Measurements from ENCODE around the gene ACO1. TPM values are rescaled to one million over a fixed set of nuclear protein-coding genes. Genes with fewer than 3 reads are reported as not detected.

The ACO1 gene
- total RNA-seq, 4 donors from 2014 or later: 33.7 to 62.4 (median 45.4) TPM

DNA sequence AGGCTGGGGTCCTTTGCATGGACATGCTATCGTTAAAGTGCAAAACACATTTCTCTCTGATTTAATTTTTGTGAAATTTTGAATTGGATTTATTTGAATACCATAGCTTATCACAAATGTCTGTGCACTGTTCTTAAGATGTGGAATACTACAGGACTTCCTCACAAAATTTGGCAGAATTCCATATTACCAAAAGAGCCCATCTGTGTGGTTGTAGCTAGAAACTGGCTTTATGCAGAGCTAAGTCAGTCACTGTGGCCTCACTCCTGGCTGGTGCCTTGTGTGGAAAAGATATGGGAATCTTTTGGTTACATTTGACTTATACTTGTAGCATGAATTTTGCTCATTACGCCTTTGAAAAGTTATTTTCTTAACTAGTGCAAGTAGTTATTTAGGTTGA lies 35.5 kb downstream of the ACO1 start:
- H3K36me3 ChIP-seq: peaks cover 0 to 96% (median 3%) of the 10 kb centered on the region in 3 donors

DNA sequence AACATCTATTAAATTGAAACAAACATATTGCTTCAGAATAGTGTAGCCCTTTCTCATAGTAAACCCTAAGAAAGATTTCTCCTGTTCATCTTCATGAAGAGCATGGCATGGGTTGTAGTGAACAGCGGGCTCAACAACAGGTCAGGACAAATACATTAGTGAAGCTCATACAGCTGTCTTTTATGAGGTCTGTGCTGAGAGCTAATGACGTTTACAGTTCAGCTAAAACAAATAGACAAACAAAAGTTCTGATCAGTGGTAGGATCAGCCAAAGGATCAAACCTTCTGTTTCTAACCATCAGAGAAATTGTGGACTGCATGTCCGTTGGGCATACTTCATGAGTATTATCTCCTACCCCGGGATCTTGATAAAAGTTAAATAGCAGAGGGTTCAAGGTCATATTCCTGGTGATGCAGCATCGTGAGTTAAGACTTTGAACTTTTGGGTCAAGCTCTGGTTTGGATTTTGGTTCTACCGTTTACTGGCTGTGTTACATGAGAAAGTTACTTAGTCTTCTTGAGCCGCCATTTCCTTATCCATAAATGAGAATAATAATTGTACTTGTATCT lies 37.9 kb downstream of the ACO1 start:
- Histone ChIP-seq H3K4me1 (peaks cover 0 to 16% (median 6%) of the 10 kb centered on the region in 4 donors), H3K27ac (no peak overlapping the region), H3K27me3 (no peaks in the 10 kb centered on the region), H3K36me3 (peaks cover 0 to 91% (median 3%) of the 10 kb centered on the region in 3 donors), H3K9me3 (no peaks in the 10 kb centered on the region), H3K4me3 (no peak overlapping the region)
- 88% methylated on average over 7 of the region's 7 CpGs for WGBS, 2 donors
- TF ChIP-seq CTCF (IDR thresholded peaks at IDR 0.05): no peak
- TF ChIP-seq POLR2A (IDR thresholded peaks at IDR 0.05): no peak
- TF ChIP-seq EP300 (IDR thresholded peaks at IDR 0.05): no peak
- no peak for DNase-seq (ENCODE audit: low spot score in 2 of 2)

More for the DNA sequence above, 35.5 kb downstream of the ACO1 start:
- TF ChIP-seq POLR2A (IDR thresholded peaks at IDR 0.05) (no peak), EP300 (IDR thresholded peaks at IDR 0.05) (no peak), CTCF (IDR thresholded peaks at IDR 0.05) (no peak)
- 96 to 99% methylated on average over 2 of the region's 2 CpGs for WGBS, 2 donors
- DNase-seq (ENCODE audit: low spot score in 2 of 2): no peak
- no peaks in the 10 kb centered on the region for H3K9me3 ChIP-seq
- H3K4me1 ChIP-seq: no peaks in the 10 kb centered on the region
- H3K4me3 ChIP-seq: no peak overlapping the region
- no peaks in the 10 kb centered on the region for H3K27me3 ChIP-seq
- H3K27ac ChIP-seq: no peak overlapping the region

- Histone ChIP-seq H3K9me3 (no peaks in the 10 kb centered on the region), H3K4me3 (no peak overlapping the region), H3K27ac (no peak overlapping the region), H3K27me3 (no peaks in the 10 kb centered on the region), H3K4me1 (peaks cover 0 to 17% (median 7%) of the 10 kb centered on the region in 4 donors), H3K36me3 (peaks cover 0 to 89% (median 3%) of the 10 kb centered on the region in 3 donors)
- no peak for TF ChIP-seq POLR2A (IDR thresholded peaks at IDR 0.05)
- no peak for TF ChIP-seq EP300 (IDR thresholded peaks at IDR 0.05)
- TF ChIP-seq CTCF (IDR thresholded peaks at IDR 0.05): no peak
- no peak for DNase-seq (ENCODE audit: low spot score in 2 of 2)
- 89 to 92% methylated on average over 4 of the region's 4 CpGs for WGBS, 2 donors
These were observed 38.9 kb downstream of the ACO1 start for GRCh38 chr9:32423371-32423770.

DNA sequence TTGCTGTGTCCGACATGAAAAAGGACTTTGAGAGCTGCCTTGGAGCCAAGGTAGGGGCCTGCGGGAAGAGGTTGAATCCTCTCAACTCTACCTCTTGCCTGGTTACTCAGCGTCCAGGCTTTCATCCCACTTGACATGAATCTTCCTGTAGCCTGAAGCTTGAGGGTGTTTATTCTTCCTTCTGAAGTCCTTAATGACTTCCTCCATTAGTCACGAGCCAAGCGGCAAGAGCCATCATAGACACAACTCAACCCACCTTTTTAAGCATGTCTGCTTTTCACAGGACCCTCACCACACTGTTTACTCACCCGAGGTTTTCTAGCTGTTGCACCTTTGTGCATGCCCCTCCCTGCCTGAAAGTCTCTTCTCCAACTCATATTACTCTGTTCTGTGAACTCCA lies 40.2 kb downstream of the ACO1 start:
- DNase-seq (ENCODE audit: low spot score in 2 of 2): no peak
- Histone ChIP-seq H3K27ac (no peak overlapping the region), H3K36me3 (peaks cover 0 to 87% (median 0%) of the 10 kb centered on the region in 3 donors), H3K27me3 (no peaks in the 10 kb centered on the region), H3K4me1 (peaks cover 0 to 17% (median 7%) of the 10 kb centered on the region in 4 donors), H3K4me3 (no peak overlapping the region), H3K9me3 (no peaks in the 10 kb centered on the region)
- TF ChIP-seq EP300 (IDR thresholded peaks at IDR 0.05) (no peak), POLR2A (IDR thresholded peaks at IDR 0.05) (no peak), CTCF (IDR thresholded peaks at IDR 0.05) (no peak)
- WGBS, 2 donors: 77 to 86% methylated on average over 6 of the region's 6 CpGs

DNA sequence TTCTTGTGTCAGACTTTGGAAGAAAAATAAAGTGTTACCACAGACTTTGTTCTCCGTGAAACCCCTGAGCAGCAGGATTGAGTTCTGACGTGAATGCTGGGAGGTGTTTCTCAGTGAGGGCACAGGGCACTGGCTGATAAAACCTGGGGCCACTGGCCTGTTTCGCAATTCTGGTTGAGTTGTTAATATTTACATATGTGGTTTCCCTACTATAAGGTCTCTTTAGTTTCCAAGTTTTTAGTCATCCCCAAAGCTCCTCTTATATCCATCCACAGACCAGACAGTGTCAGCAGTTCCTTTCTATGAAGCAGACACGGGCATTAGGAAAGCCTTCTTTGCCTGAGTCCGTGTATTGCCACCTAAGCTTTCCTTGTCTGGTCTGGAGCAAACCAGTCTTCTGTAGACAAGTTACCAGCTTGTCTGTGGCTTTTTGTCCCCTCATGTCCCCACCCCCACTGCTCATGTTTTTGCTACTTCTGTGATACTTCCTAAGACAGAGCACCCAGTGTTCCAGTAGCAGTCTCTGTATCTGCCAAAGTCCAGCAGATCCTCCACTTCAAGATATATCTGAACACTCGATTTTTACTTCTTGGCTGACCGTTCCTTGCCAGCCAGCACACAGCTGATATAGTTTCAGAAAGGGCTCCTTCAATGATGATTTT lies 42.0 kb downstream of the ACO1 start:
- peaks cover 0 to 75% (median 0%) of the 10 kb centered on the region in 3 donors for H3K36me3 ChIP-seq
- H3K9me3 ChIP-seq: no peaks in the 10 kb centered on the region
- peak overlapping the region; percentile 30 to 74 (median 46) for H3K27ac ChIP-seq
- H3K27me3 ChIP-seq: no peaks in the 10 kb centered on the region
- WGBS, 2 donors: 38 to 47% methylated on average over 7 of the region's 7 CpGs
- no peak for DNase-seq (ENCODE audit: low spot score in 2 of 2)
- TF ChIP-seq POLR2A (IDR thresholded peaks at IDR 0.05) (no peak), EP300 (IDR thresholded peaks at IDR 0.05) (peak in 1 of 2 donors; percentile 46), CTCF (IDR thresholded peaks at IDR 0.05) (no peak)
- peaks cover 0 to 17% (median 7%) of the 10 kb centered on the region in 4 donors for H3K4me1 ChIP-seq
- H3K4me3 ChIP-seq: no peak overlapping the region
